Measurements from ENCODE around the gene SLC8A2. TPM values are rescaled to one million over a fixed set of nuclear protein-coding genes. Genes with fewer than 3 reads are reported as not detected.
A peak's percentile ranks its signal among the peaks of the same experiment; 100 is the strongest.

Gene SLC8A2
- total RNA-seq, 1 donor from 2014 or later, result 115 TPM

GRCh38 chr19:47497821-47498520 lies 26.3 kb upstream of the SLC8A2 start:
- TF ChIP-seq CTCF (IDR thresholded peaks at IDR 0.05; ENCODE audit: partially characterized antibody, unreplicated experiment), result no peak
- no peak for DNase-seq
- peak overlapping the region; percentile 77 for H3K27ac Mint-ChIP-seq (ENCODE audit: unreplicated experiment)
- H3K27me3 Mint-ChIP-seq (ENCODE audit: unreplicated experiment), result peaks cover 12% of the 10 kb centered on the region
- peak overlapping the region; percentile 34 for H3K4me3 Mint-ChIP-seq (ENCODE audit: unreplicated experiment)
- peaks cover 20% of the 10 kb centered on the region for H3K9me3 Mint-ChIP-seq (ENCODE audit: unreplicated experiment)
- H3K4me1 Mint-ChIP-seq (ENCODE audit: low read depth, unreplicated experiment), result peaks cover 60% of the 10 kb centered on the region
- H3K36me3 Mint-ChIP-seq (ENCODE audit: unreplicated experiment), result no peaks in the 10 kb centered on the region

DNA sequence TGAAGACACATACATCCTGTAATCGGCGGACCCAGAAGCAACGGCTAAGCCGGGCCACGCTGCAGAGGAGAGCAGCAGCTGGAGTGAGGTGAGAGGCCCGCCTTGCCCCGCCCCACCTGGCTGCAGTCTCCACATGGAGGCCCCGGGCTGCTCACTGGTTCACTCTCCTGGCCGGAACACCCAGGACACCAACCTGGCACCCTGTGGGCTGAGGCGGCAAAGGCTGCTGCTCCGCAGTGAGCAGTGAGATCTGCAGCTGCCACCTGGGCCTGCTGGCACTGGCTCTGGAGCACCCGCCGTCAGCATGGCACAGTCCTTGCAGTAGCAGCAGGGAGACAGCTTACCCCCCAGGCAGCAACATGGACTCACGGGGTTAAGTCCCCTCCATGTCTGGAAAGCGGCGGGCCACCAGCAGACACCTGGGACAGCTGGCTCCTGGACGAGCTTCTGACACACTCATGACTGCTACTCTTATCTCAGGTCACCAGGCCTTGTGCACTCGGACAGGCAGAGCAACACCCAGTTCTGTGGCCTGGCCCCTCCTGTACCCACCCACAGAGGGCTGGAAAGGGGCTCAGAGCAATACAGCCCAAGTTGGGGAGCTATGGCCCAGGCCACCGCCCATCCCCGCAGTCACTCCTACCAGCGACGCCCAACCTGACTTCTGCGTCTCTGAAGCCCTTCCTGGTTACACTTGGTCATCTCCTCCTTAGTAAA lies 25.5 kb upstream of the SLC8A2 start:
- Mint-ChIP-seq H3K36me3 (ENCODE audit: unreplicated experiment) (no peaks in the 10 kb centered on the region), H3K4me3 (ENCODE audit: unreplicated experiment) (peak overlapping the region; percentile 79), H3K27me3 (ENCODE audit: unreplicated experiment) (peaks cover 10% of the 10 kb centered on the region), H3K4me1 (ENCODE audit: low read depth, unreplicated experiment) (peaks cover 57% of the 10 kb centered on the region), H3K27ac (ENCODE audit: unreplicated experiment) (peak overlapping the region; percentile 89), H3K9me3 (ENCODE audit: unreplicated experiment) (peaks cover 18% of the 10 kb centered on the region)
- TF ChIP-seq CTCF (IDR thresholded peaks at IDR 0.05; ENCODE audit: partially characterized antibody, unreplicated experiment), result no peak
- no peak for DNase-seq

GRCh38 chr19:47495478-47496372 lies 24.0 kb upstream of the SLC8A2 start:
- H3K4me1 Mint-ChIP-seq (ENCODE audit: low read depth, unreplicated experiment), result peaks cover 51% of the 10 kb centered on the region

GRCh38 chr19:47494729-47495128 lies 23.0 kb upstream of the SLC8A2 start:
- peaks cover 13% of the 10 kb centered on the region for H3K9me3 Mint-ChIP-seq (ENCODE audit: unreplicated experiment)
- H3K36me3 Mint-ChIP-seq (ENCODE audit: unreplicated experiment), result peaks cover 7% of the 10 kb centered on the region
- H3K4me3 Mint-ChIP-seq (ENCODE audit: unreplicated experiment), result peak overlapping the region; percentile 52
- no peak for TF ChIP-seq CTCF (IDR thresholded peaks at IDR 0.05; ENCODE audit: partially characterized antibody, unreplicated experiment)
- H3K4me1 Mint-ChIP-seq (ENCODE audit: low read depth, unreplicated experiment), result peaks cover 44% of the 10 kb centered on the region
- H3K27me3 Mint-ChIP-seq (ENCODE audit: unreplicated experiment), result peaks cover 12% of the 10 kb centered on the region
- H3K27ac Mint-ChIP-seq (ENCODE audit: unreplicated experiment), result peak overlapping the region; percentile 89
- peak; percentile 69 for DNase-seq

More at GRCh38 chr19:47495478-47496372, 24.0 kb upstream of the SLC8A2 start:
- Mint-ChIP-seq H3K9me3 (ENCODE audit: unreplicated experiment) (peaks cover 16% of the 10 kb centered on the region), H3K36me3 (ENCODE audit: unreplicated experiment) (no peaks in the 10 kb centered on the region), H3K4me3 (ENCODE audit: unreplicated experiment) (peak overlapping the region; percentile 51), H3K27me3 (ENCODE audit: unreplicated experiment) (peaks cover 10% of the 10 kb centered on the region), H3K27ac (ENCODE audit: unreplicated experiment) (peak overlapping the region; percentile 89)
- DNase-seq, result no peak
- no peak for TF ChIP-seq CTCF (IDR thresholded peaks at IDR 0.05; ENCODE audit: partially characterized antibody, unreplicated experiment)

All from glutamatergic neuron (in vitro differentiated cells).